Middle frontal gyrus (tissue), 1 donor: Measurements from ENCODE around the gene AHDC1.
"Not testable (repeated sequence)": the region's sequence is repeated elsewhere in the genome, so short reads cannot be mapped to it uniquely, and the experiment has no call there.

Experiments used
- DNase-seq: peaks from one replicate; pipeline ENCODE4 v3.0.0-alpha.2; 2015; ENCODE audit warnings: low spot score; ENCODE audit errors: extremely low spot score

AHDC1 gene

DNA sequence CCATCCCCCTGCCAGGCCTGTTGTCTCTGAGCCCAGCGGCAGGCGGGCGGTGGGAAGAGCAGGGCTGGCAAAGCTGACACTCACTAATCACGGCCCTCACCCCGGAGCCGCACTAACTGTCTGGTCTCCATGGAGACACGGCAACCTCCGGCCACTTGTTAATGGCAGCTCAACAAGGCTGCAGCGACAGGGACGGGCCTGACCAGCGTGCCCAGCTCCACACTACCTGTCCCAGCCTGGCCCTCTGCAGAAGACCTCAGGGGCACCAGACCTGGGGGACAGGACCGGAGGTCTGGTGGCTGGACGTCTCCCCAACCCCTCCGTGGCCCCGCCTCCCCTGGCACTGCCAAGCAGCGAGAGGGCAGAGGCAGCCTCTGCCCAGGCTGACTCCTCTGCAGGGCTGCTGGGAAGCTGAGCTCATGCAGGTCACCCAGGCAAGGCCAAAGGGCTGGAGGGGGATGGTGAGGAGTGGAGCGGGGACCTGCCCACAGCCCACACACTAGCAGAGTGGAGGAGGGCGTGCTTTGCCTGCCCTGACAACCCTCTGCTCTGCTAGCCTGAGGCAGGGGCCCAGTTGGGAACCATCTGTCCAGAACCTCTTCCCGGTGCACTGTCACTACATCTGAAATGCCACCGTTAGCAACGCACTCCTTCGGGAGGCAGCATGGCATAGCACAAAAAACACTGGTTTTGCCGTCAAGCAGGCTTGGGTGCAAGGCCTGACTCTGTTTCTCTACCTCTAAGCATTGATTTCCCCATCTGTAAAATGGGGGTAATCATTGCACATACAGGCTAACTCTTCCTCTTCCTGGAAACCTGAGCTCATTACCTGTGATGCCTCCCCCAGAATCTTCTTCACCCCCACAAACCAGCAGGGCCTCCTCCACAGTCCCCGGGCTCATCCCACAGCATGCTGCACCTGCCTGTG is 84.3 kb downstream of the AHDC1 start:
- DNase-seq: no peak

DNA sequence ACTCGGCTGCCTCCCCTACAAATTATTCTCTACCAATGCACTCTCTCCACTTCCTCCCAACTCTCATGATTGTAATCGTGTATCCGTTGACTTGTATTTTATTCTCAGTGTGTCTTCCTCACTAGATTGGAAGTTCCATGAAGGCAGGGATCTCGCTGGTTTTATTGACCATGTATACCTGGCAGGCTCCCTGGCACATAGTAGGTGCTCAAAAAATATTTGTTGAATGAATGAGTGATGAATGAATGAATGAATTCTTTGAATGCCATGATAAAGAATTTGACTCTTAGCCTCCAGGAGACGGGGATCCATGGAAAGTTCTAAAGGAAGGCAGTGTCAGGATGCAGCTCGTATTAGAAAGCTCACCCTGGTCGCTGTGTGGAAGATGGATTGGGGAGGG is 85.1 kb downstream of the AHDC1 start:
- no peak for DNase-seq

DNA sequence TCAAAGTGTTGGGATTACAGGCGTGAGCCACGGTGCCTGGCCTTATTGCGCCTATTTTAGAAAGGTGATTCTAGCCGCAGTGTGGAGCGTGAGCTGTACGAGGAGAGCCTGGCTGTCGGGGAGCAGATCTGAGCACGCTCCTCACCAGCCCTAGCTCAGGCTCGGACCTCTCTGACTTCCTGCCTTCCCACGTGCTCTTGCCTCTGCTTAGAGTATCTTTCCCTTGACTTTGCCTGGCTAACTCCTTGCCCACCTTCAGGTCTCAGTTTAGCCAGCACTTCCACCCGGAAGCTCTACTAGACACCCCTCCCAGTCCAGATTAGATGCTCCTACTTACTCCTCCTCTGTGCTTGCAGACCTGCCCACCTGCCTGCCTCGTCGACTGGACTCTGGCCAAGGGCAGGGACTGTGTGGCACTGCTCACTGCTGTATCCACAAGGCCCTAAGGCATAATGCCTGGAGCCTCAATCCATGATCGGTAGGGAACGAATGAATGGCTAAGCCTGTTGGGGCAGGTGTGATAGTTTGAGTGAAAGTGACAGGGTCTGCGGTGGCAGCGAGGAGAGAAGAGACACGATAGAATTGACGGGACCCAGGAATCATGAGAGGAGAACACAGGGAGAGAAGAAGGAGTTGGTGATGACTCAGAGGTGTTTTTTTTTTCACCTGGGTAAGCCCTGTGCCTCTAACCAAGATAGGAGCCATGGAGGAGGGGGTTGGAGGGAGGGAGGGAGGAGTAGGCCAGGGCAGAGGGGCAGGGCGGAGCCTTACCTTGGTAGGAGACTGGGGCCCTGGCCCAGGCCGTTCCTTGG is 85.8 kb downstream of the AHDC1 start:
- DNase-seq: no peak

DNA sequence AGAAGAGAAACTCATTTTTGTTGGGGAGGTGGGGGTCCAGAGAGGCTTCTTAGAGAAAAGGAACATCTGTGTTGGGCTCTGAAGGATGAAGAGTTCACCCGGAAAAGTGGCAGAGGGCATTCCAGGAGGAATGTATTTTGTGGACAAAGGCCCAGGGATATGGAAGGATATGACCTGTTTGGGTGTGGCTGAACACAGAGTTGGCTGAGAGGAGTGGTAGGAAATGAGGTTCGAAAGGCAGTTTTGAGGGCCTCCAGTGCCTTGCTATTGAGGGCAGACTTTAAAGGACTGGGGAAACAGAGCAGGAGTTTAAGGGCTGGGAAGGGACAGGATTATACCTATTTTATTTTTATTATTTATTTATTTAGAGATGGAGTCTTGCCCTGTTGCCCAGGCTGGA is 86.6 kb downstream of the AHDC1 start:
- no peak for DNase-seq

DNA sequence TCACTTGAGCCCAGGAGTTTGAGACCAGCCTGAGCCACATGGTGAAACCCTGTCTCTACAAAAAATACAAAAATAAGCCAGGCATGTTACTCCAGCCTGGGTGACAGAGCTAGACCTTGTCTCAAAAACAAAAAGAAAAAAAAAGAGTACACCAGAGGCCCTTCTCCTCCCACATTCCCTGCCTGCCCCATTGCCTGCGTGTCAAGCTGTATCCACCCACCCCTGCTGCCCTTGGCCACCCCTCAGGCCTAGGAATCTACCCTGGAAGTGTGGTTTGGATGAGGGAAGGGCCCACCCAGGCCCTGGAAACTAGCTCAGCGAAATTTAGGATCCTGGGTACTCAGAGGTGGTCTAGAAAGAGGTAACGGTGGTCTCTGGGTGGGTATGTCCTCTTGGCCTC is 88.3 kb downstream of the AHDC1 start:
- DNase-seq: no peak

DNA sequence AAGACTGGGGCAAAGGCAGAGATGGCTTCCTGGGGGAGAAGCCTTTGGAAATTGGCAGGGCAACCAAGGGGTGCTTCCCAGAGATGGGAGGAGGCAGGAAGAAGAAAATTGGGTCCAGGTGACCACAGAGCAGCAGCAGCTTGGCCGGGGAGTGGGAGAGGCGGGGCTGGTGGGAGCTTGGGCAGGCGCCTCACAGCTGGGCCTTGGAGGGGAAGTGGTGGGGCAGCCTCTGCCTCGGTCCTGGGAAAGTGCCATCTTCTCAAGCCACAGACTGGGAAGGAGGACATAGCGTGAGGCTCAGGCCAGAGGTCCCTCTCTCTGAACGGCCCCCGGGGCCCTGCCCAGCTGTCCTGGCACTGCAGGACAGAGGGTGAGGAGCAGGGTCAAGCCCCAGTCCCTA is 90.0 kb downstream of the AHDC1 start:
- no peak for DNase-seq

DNA sequence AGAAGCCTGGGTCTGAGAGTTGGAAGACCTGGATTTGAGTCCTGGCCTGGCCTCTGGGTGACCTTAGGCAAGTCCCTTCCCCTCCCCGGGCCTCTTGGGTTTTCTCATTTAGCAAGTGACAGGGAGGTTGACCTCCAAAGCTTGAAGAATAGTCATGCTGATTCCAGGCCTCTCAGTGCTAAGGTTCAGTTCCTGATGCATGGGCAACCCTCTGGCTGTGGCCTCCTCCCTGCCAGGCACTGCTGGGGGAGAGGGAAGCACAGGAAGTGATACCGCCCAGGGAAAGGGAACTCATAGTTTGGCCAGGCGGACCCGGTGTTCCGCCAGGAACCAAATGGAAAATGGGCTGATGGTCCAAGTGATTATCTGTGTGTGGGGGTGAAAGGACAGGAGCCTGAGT is 90.4 kb downstream of the AHDC1 start:
- DNase-seq: no peak

DNA sequence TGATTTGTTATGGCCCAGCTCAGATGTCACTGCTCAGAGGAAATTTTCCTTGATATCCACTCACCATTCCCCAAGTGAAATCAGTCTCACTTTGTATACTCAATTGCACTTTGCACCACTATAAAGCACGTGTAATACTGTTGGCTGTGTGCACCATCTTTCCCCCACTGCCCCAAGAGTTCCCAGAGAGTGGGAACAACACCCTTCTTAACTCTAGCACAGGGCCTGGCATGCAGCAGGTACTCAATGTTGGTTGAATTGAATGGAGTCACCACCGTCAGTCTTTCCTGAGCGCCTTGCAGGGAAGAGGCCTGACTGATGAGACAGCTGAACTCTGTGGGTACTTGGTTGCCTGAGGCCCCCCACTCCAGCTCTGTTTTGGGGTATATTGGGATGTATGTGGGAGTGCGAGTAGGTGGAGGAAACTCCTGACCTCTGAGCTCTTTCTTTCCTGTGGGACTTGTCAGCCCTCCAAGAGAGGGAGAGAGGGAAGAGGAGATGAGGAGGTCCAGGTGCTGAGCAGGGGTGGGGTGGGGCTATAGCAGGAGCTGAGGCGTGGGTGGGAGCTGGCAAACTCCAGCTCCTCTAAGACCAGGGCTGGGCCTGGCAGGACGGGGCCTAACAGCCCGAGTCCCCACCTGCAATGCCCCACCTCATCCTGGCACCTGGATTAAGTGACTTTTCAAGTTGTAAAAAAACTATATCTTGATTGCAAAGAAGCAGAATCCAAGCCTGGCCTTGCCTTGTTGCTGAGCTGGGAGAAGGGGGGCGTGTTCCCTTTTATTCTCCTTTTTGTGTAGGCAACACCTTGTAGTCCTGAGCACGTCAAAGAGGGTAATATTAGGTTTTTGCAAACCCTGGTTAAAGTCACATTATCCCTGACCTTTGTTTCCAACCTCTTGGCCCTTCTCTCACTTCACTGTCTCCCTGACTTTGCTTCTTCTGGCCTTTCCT is 94.5 kb downstream of the AHDC1 start:
- no peak for DNase-seq

DNA sequence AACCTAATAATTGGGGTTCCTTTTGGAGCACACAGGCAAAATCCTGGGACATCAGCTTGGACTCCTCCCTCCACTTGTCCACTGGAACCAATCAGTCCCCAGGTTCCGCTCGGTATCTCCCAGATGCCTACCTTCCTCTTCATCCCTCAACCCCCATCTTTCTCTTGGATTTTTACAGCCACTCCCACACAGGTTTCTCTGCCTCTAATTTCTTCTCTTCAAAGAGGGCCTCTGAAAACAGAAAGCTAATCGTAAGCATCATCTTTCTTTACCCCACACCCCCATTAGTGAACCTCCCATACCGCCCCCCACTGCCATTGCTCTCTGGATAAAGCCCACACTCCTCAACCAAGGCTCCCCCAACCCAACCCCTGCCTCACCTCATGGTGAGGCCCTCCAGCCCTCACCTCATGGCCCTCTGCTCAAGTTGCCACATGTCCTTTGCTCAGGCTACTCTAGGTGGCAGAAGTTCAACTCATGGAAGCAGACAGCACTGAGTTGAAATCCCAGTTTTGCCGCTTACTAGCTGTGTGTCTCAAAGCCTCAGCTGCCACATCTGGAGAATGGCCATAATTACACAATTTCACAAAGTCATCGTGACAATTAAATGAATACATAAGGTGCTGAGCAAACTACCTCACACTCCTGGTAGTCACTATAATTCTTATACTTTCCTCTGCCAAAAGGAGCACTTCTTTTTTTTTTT is 95.8 kb downstream of the AHDC1 start:
- no peak for DNase-seq

DNA sequence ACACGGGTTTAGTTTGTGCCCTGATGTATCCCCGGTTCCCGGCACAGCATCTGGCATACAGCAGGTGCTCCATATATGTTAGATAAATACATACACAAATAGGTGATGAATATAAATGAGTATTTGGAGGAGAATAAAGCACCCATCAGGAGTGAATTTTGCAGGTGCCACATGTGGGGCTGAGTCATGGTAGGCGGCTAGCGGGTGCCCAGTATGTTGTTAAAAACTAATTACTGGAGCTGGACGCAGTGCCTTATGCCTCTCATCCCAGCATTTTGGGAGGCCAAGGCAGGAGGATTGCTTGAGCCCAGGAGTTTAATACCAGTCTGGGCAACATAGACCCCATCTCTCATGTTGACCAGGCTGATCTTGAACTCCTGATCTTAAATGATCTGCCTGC is 97.2 kb downstream of the AHDC1 start:
- DNase-seq: no peak

DNA sequence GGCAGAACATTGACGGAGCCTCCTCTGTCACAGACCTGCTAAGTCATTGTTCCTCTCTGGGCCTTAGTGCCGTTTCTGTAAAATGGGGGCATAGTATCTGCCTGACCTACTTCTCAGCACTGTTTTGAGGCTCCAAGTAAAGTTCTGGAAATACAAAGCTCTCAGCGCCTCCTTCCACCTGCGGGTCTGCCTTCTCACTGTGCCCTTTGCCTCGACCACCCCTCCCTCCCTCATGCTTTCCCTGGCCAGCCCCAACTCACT is 98.6 kb downstream of the AHDC1 start:
- no peak for DNase-seq

DNA sequence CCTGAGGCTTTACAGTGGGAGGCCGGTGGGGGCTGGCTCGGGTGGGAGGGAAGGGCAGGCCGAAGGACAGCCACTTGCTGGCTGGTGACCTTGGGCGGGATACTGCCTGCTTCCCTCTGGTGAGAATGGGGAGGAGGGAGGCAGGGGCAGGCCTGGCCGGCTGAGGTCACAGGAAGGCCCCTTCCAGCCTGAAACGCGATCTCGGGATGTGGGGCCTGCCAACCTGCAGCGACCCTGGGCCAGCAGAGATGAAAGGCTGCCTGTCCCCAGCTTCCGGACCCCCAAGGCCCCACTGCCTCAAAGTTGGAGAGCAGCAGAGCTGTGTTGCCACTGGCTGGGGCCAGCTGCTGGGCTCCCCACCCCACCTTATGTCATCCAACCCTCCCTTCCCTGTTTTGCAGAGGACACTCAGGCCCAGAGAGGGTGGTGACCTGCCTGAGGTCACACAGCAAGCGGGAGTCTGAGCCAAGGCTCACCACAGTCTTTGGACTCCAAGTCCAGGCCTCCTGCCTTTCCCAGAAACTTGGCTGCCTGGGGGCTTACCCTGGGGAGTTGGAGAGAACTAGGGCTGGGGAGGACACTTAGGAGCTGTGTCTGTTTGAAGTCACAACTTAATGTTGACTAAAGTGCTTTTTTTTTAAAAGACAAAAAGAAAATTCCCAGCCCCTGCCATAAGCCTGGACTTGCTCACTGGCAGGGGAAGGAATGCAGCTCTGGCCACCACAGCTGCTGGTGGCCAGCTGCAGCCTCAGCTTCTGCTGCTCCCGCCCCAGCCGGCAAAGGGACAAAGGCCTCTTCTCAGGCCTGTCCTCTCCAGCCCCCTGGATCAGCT is 99.1 kb downstream of the AHDC1 start:
- DNase-seq: peak; percentile 76

DNA sequence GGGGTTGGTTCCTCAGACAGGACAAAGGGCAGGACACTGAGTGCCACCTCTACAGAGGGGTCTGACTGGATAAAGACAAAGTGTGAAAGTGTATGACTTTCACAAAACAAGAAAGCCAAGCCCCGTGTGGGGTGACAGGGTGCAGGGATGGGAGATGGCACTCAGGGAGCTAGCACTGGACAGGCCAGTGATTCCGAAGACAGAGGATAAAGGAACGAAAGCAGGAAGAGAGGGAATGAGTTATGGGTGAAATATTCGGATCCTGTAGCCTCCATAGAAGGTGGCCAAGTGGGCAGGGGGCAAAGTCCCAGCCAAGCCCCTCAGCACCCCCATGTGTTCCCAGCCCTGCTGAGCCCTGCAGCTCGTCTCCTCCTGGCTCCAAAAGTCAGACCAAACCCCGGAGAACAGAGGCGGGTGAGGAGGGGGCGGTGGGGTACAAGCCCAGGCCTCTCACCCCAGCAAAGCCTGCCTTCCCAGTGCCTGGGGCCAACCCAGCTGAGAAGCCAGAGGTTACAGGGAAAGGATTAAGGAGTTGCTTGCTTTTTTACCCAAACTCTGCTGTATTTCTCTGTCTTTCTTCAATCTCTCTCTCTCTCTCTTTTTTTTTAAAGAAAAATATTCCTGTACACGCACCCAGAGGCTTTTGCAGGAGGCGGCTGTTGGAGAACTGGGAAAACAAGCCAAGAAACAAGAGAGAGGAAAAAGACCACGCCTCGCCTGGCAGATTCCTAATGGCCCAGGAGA is 99.9 kb downstream of the AHDC1 start:
- DNase-seq: no peak

DNA sequence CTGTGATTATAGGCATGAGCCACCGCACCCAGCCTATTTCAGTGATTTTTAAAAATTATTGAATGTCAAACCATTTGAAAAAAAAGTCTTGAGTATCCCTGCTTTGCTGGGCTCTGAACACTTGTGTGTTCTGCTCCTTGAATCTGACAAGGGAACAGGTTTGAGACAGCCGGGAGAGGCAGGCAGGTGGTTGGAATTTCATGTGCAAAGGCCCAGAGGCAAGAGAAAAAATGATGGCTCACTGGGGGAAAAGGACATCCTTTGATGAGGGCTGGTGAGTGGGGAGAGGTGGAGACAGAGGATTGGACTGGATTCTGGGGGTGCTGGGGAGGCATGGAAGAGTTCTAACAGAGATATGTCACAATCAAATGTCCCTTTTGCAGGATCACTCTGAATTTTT is 100.9 kb downstream of the AHDC1 start:
- DNase-seq: no peak

DNA sequence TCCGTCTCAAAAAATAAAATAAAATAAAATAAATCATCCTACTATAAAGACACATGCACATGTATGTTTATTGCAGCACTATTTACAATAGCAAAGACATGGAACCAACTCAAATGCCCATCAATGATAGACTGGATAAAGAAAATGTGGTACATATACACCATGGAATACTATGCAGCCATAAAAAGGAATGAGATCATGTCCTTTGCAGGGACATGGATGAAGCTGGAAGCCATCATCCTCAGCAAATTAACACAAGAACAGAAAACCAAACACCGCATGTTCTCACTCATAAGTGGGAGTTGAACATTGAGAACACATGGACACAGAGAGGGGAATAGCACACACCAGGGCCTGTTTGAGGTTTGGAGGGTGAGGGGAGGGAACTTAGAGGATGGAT is 102.8 kb downstream of the AHDC1 start:
- not testable (repeated sequence) for DNase-seq

DNA sequence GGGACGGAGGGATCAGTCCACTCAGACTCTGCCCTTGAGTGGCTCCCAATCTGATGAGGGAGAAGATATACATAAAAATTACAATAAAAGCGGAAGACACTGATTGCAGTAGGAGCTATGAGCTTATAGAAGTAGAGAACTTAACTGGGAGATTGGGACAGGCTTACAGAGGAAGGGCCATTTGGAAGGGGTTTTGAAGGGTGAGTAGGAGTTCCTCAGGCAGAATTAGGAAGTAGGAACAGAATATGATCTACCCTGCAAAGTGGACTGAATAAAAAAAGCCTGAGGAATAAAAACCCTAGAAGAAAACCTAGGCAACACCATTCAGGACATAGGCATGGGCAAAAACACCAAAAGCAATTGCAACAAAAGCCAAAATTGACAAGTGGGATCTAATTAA is 104.8 kb downstream of the AHDC1 start:
- no peak for DNase-seq

DNA sequence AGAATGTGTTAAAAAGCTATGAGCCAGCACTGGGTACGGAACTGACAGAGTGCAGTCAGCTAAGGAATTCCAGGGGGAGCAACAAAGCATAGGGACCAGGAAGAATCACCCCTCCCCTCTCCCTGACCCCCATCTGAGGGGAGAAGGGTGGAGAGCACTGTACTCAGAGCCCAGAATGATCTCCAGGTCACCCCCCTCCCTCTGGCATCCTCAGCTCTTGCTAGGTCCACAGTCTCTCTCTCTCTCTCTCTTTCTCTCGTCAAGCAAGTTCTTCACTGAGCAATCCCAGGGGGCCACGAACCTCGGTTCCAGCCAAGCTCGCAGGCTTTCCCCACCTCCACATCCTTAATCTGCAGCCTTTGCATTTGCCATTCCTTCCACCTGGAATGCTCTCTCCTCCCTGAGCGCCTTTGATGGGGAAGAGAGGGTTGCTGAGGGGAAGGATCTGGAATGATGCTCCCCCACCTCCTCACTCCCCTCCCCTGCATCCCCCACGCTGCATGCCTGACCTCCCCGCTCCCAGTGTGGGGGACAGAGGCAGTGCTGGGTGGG is 107.3 kb downstream of the AHDC1 start:
- no peak for DNase-seq

DNA sequence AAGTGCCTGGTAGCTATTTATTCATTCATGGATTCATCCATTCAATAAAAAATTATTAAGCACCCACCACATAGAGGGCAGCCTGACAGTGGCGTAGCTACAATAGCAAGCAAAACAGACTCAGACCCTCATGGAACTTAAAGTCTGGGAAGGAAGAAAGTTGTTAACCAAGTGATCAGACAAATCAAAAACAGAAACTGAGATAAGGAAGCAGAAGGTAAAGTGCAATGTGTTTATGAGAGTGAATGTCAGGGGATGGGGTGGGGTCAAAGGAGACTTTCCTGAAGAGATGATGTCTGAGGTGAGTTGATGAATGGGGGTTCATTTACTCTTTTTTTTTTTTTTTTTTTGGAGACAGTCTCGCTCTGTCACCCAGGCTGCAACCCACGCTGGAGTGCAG is 111.1 kb downstream of the AHDC1 start:
- no peak for DNase-seq
